Measurements from ENCODE around the gene MORN1.

DNA sequence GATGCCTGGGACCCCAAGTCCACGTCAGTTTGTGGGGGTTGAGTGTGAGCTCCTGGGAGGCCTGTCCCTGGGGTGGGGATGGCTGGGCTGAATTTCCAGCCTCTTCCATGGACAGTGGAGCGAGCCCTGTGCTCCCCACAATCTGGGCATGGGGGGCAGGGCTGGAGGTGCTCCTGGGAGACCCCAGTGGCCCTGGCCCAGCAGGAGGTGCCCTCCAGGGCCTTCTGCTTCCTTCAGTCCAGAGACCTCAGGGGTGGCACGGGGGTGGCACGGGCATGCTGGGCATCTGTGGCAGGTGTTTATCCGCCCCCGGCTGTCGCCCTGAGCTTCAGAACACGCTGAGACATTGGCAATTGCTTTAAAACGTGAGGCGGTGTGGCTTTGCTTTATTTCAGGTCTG lies 40.9 kb downstream of the MORN1 start:
- no peak for TF ChIP-seq EZH2 (IDR thresholded peaks at IDR 0.05)
- no peak for TF ChIP-seq POLR2AphosphoS5 (IDR thresholded peaks at IDR 0.05; ENCODE audit: borderline replicate concordance, low read depth, low read length)
- TF ChIP-seq FOXP2 (optimal IDR thresholded peaks at IDR 0.05; ENCODE audit: control extremely low read depth, extremely low read length, insufficient read depth) = no peak

All from SK-N-MC (cell line).